ENCODE measurements around the gene MBOAT7.
"Not testable (repeated sequence)": the region's sequence is repeated elsewhere in the genome, so short reads cannot be mapped to it uniquely, and the experiment has no call there.

Gene MBOAT7, protein sequence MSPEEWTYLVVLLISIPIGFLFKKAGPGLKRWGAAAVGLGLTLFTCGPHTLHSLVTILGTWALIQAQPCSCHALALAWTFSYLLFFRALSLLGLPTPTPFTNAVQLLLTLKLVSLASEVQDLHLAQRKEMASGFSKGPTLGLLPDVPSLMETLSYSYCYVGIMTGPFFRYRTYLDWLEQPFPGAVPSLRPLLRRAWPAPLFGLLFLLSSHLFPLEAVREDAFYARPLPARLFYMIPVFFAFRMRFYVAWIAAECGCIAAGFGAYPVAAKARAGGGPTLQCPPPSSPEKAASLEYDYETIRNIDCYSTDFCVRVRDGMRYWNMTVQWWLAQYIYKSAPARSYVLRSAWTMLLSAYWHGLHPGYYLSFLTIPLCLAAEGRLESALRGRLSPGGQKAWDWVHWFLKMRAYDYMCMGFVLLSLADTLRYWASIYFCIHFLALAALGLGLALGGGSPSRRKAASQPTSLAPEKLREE

DNA sequence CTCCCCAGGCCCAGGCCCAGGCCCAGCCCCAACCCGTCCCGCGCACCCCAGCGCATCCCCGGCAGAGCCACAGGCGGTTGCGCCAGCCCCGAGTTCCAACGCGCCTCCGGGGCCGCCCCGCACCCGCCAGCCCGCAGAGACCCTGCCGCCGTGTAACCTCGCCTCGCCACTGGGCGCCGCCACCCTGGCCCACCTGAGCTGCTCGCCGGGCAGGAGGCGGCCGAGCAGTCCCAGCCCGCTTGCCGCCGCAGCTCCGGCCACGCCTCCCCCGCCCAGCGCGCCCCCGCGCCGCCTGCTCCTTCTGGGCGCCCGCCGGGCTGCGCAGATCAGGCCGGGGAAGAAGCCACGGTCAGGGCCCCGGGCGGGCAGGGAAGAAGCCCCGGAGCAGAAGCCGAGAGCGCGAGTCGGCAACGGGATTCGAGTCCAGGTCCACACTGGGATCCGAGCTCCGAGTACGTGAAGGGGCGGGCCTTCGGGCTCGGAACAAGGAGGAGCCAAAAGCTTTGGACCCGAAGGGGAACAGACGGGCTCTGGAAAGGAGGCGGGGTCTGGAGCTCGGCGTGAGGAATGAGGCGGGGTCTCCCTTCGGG, at the start of gene MBOAT7:
Gene MBOAT7 (minus strand): TSS at position 436 of the 590 bp plus-strand sequence. CDS start 1,072 bp downstream, outside the sequence.
- peak within 1 kb of the TSS; percentile 80 for H3K4me3 ChIP-seq (ENCODE audit: low read depth, low read length)
- TF ChIP-seq, protein P1, sequence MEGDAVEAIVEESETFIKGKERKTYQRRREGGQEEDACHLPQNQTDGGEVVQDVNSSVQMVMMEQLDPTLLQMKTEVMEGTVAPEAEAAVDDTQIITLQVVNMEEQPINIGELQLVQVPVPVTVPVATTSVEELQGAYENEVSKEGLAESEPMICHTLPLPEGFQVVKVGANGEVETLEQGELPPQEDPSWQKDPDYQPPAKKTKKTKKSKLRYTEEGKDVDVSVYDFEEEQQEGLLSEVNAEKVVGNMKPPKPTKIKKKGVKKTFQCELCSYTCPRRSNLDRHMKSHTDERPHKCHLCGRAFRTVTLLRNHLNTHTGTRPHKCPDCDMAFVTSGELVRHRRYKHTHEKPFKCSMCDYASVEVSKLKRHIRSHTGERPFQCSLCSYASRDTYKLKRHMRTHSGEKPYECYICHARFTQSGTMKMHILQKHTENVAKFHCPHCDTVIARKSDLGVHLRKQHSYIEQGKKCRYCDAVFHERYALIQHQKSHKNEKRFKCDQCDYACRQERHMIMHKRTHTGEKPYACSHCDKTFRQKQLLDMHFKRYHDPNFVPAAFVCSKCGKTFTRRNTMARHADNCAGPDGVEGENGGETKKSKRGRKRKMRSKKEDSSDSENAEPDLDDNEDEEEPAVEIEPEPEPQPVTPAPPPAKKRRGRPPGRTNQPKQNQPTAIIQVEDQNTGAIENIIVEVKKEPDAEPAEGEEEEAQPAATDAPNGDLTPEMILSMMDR (IDR thresholded peaks at IDR 0.05; ENCODE audit: low read depth, low read length): no peak

DNA sequence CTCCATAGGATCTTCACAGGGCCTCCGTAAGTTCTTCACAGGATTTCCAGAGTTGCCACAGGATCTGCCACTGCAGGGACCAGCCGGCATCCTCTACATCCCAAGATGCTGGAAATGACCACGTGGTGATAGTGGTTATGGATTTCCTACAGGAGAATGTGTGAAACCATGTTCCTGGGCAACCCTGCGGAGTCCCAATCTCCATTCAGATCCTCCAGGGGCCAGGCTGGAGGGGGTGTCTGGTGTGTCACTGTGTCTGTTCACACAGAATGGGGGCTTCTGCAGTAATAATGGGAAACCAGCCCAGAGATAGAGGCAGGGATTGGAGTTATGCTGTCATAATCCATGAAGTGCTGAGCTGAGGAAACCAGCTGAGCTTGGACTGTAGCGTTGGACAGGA, 44.6 kb upstream of the MBOAT7 start:
- TF ChIP-seq, protein P1 (IDR thresholded peaks at IDR 0.05; ENCODE audit: low read depth, low read length): no peak
- no peak overlapping the region for H3K4me3 ChIP-seq (ENCODE audit: low read depth, low read length)

DNA sequence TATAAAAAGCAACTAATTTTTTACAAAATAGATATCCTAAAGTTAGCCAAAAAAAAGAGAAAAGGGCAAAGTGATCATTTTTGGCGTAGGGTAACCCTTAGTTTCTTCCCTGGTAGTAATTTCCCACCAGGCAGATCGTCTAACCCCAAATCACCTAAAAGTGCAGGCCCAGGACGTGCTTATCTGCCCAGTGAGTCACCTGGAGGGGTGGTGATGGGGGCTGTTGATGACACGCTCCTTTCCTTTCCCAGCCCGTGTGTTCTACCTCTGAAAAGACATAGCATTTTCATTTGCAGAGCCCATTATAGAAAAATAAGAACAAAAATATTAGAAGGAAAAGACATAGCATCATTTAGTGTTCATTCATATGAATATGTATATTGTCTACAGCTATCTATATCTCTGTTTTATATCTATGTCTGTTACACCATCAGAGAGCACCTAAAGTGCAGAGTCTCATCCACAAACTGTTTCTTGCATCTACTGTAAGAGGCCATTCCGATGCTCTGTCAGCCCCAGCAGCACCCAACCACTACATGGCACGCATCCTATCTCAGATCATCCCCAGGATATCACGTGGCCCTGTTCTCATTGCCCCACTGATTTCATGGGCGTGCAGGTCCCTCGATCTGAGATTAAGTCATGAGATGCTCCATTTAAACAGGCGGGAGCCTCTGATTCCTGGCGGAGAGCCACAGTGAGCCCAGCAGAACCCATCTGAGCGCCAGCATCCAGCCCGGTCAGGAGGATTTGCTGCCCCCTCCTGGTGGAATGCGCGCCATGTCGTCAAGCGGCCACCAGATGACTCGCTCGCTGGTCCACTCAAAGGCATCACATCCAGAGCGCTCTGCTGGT, 41.9 kb upstream of the MBOAT7 start:
- H3K4me3 ChIP-seq (ENCODE audit: low read depth, low read length): no peak overlapping the region
- TF ChIP-seq, protein P1 (IDR thresholded peaks at IDR 0.05; ENCODE audit: low read depth, low read length): peak; percentile 82

DNA sequence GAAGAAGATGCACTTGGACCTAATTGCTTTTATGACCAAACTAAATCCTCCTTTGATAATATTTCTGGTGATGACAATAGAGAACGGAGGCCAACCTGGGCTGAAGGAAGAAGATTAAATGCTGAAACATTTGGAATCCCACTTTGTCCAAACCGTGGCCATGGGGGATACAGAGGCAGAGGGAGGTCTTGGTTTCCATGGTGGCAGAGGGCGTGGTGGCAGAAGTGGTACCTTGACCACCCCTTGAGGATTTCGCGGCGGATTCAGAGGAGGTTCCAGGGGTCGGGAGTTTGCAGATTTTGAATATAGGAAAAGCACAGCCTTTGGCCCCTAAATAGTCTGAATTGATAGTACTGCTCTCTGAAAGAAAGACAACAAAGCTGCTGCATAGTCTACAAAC, 40.7 kb upstream of the MBOAT7 start:
- H3K4me3 ChIP-seq (ENCODE audit: low read depth, low read length): no peak overlapping the region
- TF ChIP-seq, protein P1 (IDR thresholded peaks at IDR 0.05; ENCODE audit: low read depth, low read length): no peak

DNA sequence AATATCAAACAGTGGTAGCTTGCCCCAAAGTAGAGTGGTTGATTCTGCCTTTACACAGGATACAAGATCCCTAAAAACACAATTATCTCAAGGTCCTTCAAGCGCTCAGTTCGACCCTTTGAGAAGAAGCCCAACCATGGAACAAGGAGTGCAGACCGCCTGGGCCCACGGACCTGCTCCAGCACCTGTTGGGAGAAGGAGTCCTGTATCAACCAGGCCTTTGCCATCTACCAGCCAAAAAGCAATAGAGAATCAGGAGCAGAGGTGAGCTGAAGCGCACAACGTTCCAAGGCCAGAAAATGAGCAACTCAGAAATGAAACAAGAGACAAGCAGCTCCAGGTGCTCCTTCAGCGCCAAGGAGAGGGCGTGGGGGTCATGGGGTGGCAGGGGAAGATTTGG, 39.8 kb upstream of the MBOAT7 start:
- H3K4me3 ChIP-seq (ENCODE audit: low read depth, low read length): no peak overlapping the region
- TF ChIP-seq, protein P1 (IDR thresholded peaks at IDR 0.05; ENCODE audit: low read depth, low read length): no peak

DNA sequence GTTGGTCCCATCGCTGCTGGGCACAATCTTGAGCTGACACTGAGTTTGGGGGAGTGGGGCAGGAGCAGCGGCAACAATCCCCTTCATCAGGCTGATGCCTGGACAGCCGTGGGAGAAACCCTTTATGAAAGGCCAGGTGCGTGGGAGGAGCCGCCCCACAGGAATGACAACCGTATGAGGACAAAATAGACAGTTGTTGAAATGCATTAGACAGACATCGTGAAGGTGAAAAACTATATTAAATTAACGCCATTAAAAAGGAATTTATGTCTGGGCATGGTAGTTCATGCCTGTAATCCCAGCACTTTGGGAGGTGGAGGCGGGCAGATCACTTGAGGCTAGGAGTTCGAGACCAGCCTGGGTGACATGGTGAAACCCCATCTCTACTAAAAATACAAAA, 35.2 kb upstream of the MBOAT7 start:
- not testable (repeated sequence) for H3K4me3 ChIP-seq (ENCODE audit: low read depth, low read length)

DNA sequence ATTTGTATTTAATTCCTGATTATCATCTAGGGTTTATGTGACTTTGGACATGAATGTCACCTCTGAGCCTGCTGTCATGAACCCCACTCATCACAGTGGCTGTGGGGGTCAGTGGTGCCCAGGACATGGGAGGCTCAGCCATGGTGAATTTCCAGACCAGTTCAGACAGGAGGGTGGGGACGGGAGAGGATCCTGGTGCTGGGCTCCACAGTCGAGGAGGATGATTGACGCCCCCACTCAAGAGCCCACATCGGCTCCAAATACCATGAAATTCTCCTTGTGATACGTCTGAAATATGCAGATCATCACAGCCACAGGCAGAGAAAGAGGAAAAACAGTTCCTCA, 34.5 kb upstream of the MBOAT7 start:
- H3K4me3 ChIP-seq (ENCODE audit: low read depth, low read length): not testable (repeated sequence)

DNA sequence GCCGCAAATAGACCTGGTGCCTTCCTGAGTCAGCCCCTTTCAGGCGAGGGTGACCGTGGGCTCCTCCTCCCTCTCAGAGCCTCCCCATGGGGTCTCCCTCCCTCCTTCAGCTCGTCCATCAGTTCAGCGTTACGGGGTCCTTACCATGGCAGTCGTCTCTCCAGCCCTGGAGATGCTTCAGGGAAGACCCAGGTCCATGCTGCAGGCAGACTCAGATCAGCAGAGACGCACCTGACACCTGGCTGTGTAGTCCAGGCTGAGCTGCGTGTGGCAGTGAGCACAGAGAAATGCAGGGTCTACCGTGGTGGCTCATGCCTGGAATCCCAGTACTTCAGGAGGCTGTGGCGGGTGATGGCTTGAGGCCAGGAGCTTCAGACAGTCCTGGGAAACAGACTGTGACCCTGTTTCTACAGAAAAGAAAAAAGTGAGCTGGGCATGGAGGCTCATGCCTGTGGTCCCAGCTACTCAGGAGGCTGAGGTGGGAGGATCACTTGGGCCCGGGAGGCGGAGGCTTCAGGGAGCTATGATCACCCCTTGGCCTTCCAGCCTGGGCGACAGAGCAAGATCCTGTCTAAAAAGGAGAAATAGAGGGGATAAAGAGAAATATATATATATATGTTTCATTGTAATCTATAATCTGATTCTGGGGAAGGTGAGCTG, 34.0 kb upstream of the MBOAT7 start:
- not testable (repeated sequence) for H3K4me3 ChIP-seq (ENCODE audit: low read depth, low read length)

DNA sequence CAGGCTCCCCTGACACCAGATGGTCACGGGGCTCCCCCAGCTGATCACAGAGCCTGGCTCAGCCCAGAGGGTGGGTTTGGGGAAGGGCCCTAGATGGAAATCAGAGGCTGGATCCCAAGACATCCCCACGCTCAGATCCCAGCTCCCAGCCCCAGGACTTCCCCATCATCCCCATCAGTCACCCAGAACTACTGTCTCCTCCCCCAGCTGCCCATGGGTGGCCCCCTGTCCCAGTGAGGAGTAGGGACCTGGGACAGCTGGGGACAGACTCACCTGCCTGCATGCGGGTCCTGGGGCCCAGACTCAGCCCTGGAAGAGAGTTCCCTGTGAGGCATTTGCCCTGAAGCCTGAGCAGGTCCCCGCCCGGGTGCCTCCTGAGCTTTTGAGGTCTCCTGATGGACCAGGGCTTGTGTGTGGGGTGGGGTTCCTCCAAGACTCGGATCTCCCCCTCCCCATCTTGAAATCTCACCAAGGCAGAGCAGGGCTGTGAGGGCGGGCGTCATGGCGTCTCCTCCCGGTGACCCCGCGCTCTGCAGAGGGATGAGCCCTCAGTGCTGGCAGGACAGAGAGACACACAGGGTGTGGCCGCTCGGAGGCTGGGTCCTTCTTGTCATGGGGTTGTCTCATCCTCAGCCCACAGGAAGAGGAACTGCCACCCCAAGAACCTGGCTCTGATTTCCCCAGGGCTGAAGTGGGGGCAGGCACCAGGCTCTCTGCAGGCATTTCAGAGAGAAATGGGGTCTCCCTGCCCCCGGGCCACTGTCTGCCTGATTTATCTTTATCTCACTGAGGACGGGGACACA, 33.3 kb upstream of the MBOAT7 start, which contains the start of gene LILRB3:
Gene LILRB3 (minus strand): TSS at position 534 of the 803 bp plus-strand sequence. CDS start 31 bp downstream, at position 503.
- H3K4me3 ChIP-seq (ENCODE audit: low read depth, low read length): not testable (repeated sequence)

DNA sequence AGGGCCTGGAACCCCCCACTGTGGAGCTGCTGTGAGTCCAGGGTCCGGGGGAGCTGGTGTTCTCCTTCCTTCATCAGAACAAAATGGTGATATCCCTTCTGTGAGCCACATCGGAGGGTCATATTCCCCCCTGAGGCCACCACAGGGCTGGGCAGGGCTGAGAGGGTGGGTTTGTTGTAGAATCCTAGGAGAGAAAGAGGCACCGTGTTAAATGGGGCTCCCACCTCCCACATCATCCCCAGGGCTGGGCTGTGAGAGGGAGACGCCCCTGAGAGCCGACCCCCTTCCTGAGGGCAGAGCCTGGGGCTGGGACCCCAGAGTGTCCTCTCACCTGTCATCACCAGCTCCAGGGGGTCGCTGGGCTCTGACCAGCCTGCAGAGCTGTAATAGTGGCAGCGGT, 32.6 kb upstream of the MBOAT7 start:
- not testable (repeated sequence) for H3K4me3 ChIP-seq (ENCODE audit: low read depth, low read length)

DNA sequence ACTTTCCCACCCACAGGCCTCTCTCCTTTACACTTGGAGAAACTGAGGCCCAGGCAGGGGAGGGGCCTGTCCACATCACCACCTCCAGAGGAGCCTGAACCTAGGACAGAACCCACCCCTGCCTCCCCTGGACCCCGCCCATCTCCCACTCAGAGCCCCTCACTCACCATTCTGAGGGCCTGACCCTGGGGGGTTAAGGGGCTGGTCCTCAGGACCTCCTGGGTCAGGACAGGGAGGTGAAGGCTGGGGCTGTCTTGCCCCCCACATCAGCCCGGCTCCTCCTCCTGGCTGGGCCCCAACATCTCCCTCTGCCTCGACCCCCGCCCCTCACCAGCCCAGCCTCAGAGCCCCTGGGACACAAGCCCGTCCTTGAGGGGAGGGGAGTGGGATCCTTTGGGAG, 30.3 kb upstream of the MBOAT7 start:
- not testable (repeated sequence) for H3K4me3 ChIP-seq (ENCODE audit: low read depth, low read length)
